CD14-positive monocyte (primary cell): ENCODE data around the gene RHNO1. TPM values are rescaled to one million over a fixed set of nuclear protein-coding genes. Genes with fewer than 3 reads are reported as not detected.

Experiments used
- DNase-seq, 3 donors: peaks; one replicate each; pipeline ENCODE4 v3.0.0-alpha.2; 2011 to 2022
- H2AFZ ChIP-seq: 2 replicates; pipeline ENCODE4 v1.6.0; 2012; ENCODE audit warnings: mild to moderate bottlenecking, low read depth, low read length, inconsistent platforms; ENCODE audit not compliant: insufficient read depth, poor library complexity, severe bottlenecking
- H3K27ac ChIP-seq, 2 donors: 1 replicate in 1 of 2; 2 replicates in 1 of 2; pipeline ENCODE4 v1.5.1; 2012 to 2013; ENCODE audit warnings: low read length in 2 of 2, control low read depth in 1 of 2, inconsistent platforms in 1 of 2, low read depth in 1 of 2, mild to moderate bottlenecking in 1 of 2
- H3K27me3 ChIP-seq, 2 donors: one replicate each; pipeline versions ENCODE4 v1.6.0 to v1.6.1; 2011 to 2013; ENCODE audit warnings: low read length in 2 of 2; ENCODE audit not compliant: control insufficient read depth in 2 of 2, insufficient read depth in 2 of 2
- H3K36me3 ChIP-seq, 2 donors: replicated peaks in 1 of 2; 1 replicate in 1 of 2; 2 replicates in 1 of 2; pipeline versions ENCODE4 v1.5.1 to v1.6.1; 2012 to 2013; ENCODE audit warnings: low read length in 2 of 2, control low read depth in 1 of 2, inconsistent platforms in 1 of 2, mild to moderate bottlenecking in 1 of 2; ENCODE audit not compliant: insufficient read depth in 2 of 2, control insufficient read depth in 1 of 2
- H3K4me1 ChIP-seq, 2 donors: 1 replicate in 1 of 2; 2 replicates in 1 of 2; pipeline versions ENCODE4 v1.5.1 to v1.6.1; 2012 to 2013; ENCODE audit warnings: low read length in 2 of 2, control low read depth in 1 of 2, inconsistent platforms in 1 of 2, mild to moderate bottlenecking in 1 of 2, moderate library complexity in 1 of 2; ENCODE audit not compliant: insufficient read depth in 2 of 2, control insufficient read depth in 1 of 2
- H3K4me2 ChIP-seq: replicated peaks from 2 replicates; pipeline ENCODE3; 2012; ENCODE audit warnings: low read length, moderate library complexity, mild to moderate bottlenecking; ENCODE audit not compliant: poor library complexity, severe bottlenecking; ENCODE audit errors: extremely low read depth
- H3K4me3 ChIP-seq, 3 experiments: fragments of 200-600 bp in 1 of 3; sonication (generic) in 1 of 3; replicated peaks in 1 of 3; 1 replicate in 2 of 3; 2 replicates in 1 of 3; pipeline ENCODE4 v1.5.1; 2011 to 2013; ENCODE audit warnings: low read length in 3 of 3, mild to moderate bottlenecking in 3 of 3, control low read depth in 2 of 3, low read depth in 2 of 3, inconsistent platforms in 1 of 3, moderate library complexity in 1 of 3
- H3K79me2 ChIP-seq: 2 replicates; pipeline ENCODE4 v1.6.0; 2012; ENCODE audit warnings: mild to moderate bottlenecking, control low read depth, inconsistent platforms, low read length, moderate library complexity; ENCODE audit not compliant: insufficient read depth
- H3K9ac ChIP-seq: 2 replicates; pipeline ENCODE4 v1.6.0; 2017; ENCODE audit warnings: low read length, mild to moderate bottlenecking; ENCODE audit not compliant: insufficient read depth, poor library complexity, severe bottlenecking
- H3K9me3 ChIP-seq, 2 donors: replicated peaks in 1 of 2; 1 replicate in 1 of 2; 2 replicates in 1 of 2; pipeline versions ENCODE4 v1.5.1 to v1.6.1; 2012 to 2013; ENCODE audit warnings: low read length in 2 of 2, control low read depth in 1 of 2; ENCODE audit not compliant: control insufficient read depth in 1 of 2, insufficient read depth in 1 of 2
- H4K20me1 ChIP-seq: 2 replicates; pipeline ENCODE4 v1.6.0; 2012; ENCODE audit warnings: mild to moderate bottlenecking, low read length, control low read depth, moderate library complexity; ENCODE audit not compliant: insufficient read depth
- H3K27ac Mint-ChIP-seq, 7 donors: one replicate each; pipeline ENCODE4 v1.8.0; 2020; ENCODE audit warnings: mild to moderate bottlenecking in 7 of 7, mixed read lengths in 7 of 7, moderate library complexity in 6 of 7, inconsistent platforms in 2 of 7
- H3K27me3 Mint-ChIP-seq, 3 donors: one replicate each; pipeline ENCODE4 v1.8.0; 2021 to 2022; ENCODE audit warnings: low read depth in 3 of 3, mild to moderate bottlenecking in 3 of 3, mixed read lengths in 3 of 3, moderate library complexity in 3 of 3, inconsistent platforms in 1 of 3
- H3K36me3 Mint-ChIP-seq, 2 donors: one replicate each; pipeline ENCODE4 v1.8.0; 2020; ENCODE audit warnings: mixed read lengths in 2 of 2, inconsistent platforms in 1 of 2, mild to moderate bottlenecking in 1 of 2
- H3K4me1 Mint-ChIP-seq: one replicate; pipeline ENCODE4 v1.8.0; 2020; ENCODE audit warnings: mild to moderate bottlenecking, mixed read lengths
- H3K4me3 Mint-ChIP-seq, 2 donors: one replicate each; pipeline ENCODE4 v1.8.0; 2020; ENCODE audit warnings: mild to moderate bottlenecking in 2 of 2, mixed read lengths in 2 of 2, moderate library complexity in 1 of 2
- H3K9me3 Mint-ChIP-seq, 7 donors: one replicate each; pipeline ENCODE4 v1.8.0; 2020 to 2022; ENCODE audit warnings: mixed read lengths in 7 of 7, mild to moderate bottlenecking in 6 of 7, moderate library complexity in 6 of 7, inconsistent platforms in 2 of 7
- CTCF ChIP-seq: fragments of 200-600 bp; IDR thresholded peaks from one replicate; pipeline ENCODE4 v1.8.0; 2022; ENCODE audit warnings: antibody characterized with exemption, mild to moderate bottlenecking
- WGBS: methylation state at CpG from one replicate; pipeline ENCODE4 v1.1.5; 2013; ENCODE audit warnings: missing lambda C conversion rate; ENCODE audit not compliant: insufficient coverage; 5-methylcytosine and 5-hydroxymethylcytosine counted together
- intact Hi-C, 2 donors: fragments of 100-400 bp; cut with micrococcal nuclease; formaldehyde crosslinking; loops; one replicate each; pipeline versions ENCODE4 v1.15.0 to v1.15.1; 2023
- polyA plus RNA-seq, 3 donors: library from polyadenylated mRNA; depleted of rRNA in 1 of 3; unstranded in 2 of 3; stranded (reverse) in 1 of 3; fragments of 300-500 nt in 2 of 3; fragments of >200 nt in 1 of 3; fragmentation: Illumina TruSeq in 2 of 3; gene quantifications; 1 replicate in 2 of 3; 2 replicates in 1 of 3; pipeline ENCODE4 v1.2.3, GENCODE V29; 2012 to 2021

The RHNO1 gene
- polyA plus RNA-seq, 3 donors: 10.2 to 24.7 (median 19.8) TPM

DNA sequence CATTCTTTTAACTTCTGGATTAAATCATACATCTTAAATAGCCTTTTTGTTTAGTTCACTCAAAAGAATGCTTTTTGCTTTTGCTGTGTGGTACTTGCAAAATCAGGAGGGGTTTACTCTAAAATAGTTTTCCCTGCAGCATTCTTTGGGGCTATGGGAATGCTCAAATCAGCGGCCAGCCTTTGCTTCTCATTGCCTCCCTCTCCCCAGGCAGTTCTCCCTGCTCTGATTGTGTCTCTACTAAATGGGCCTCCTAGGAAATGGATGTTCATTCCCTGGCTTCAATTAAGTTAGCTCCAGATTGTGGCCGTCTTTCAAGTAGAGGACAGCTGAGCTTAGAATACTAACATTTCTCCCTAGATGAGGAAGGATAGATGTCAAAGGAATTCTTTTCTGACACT lies 18.0 kb downstream of the RHNO1 start:
- no peak for TF ChIP-seq CTCF
- peaks cover 4 to 13% (median 11%) of the 10 kb centered on the region in 3 donors for H3K27me3 Mint-ChIP-seq
- H2AFZ ChIP-seq: no peak overlapping the region
- H3K27ac Mint-ChIP-seq: no peak overlapping the region
- H3K4me1 Mint-ChIP-seq: peaks cover 9% of the 10 kb centered on the region
- no peaks in the 10 kb centered on the region for H4K20me1 ChIP-seq
- WGBS: no CpG with 5 or more reads among the region's 2 CpGs
- H3K36me3 ChIP-seq: no peaks in the 10 kb centered on the region
- peaks cover 0 to 4% of the 10 kb centered on the region in 2 donors for H3K27me3 ChIP-seq
- no peaks in the 10 kb centered on the region for H3K36me3 Mint-ChIP-seq
- H3K27ac ChIP-seq: no peak overlapping the region
- H3K4me2 ChIP-seq: no peak overlapping the region
- H3K9ac ChIP-seq: no peak overlapping the region
- no peak overlapping the region for H3K4me3 Mint-ChIP-seq
- H3K9me3 ChIP-seq: no peaks in the 10 kb centered on the region
- no peaks in the 10 kb centered on the region for H3K79me2 ChIP-seq
- no peak overlapping the region for H3K4me3 ChIP-seq
- H3K9me3 Mint-ChIP-seq: no peaks in the 10 kb centered on the region
- intact Hi-C loops: no loop called here
- H3K4me1 ChIP-seq: peaks cover 10 to 15% of the 10 kb centered on the region in 2 donors
- no peak for DNase-seq

- Mint-ChIP-seq H3K4me3 (no peak overlapping the region), H3K27ac (no peak overlapping the region), H3K9me3 (no peaks in the 10 kb centered on the region), H3K4me1 (peaks cover 5% of the 10 kb centered on the region), H3K36me3 (no peaks in the 10 kb centered on the region), H3K27me3 (peaks cover 4 to 13% (median 11%) of the 10 kb centered on the region in 3 donors)
- Histone ChIP-seq H2AFZ (no peak overlapping the region), H3K9ac (no peak overlapping the region), H3K4me2 (no peak overlapping the region), H3K79me2 (no peaks in the 10 kb centered on the region), H3K4me1 (peaks cover 7 to 11% of the 10 kb centered on the region in 2 donors), H3K4me3 (no peak overlapping the region), H3K36me3 (no peaks in the 10 kb centered on the region), H3K27me3 (peaks cover 0 to 4% of the 10 kb centered on the region in 2 donors), H3K27ac (no peak overlapping the region), H4K20me1 (no peaks in the 10 kb centered on the region), H3K9me3 (no peaks in the 10 kb centered on the region)
- WGBS: no CpG with 5 or more reads among the region's 2 CpGs
- intact Hi-C loops: no loop called here
- TF ChIP-seq CTCF: no peak
- DNase-seq: no peak
Observed at GRCh38 chr12:2895511-2895910, 18.5 kb downstream of the RHNO1 start.
